Astrocyte (in vitro differentiated cells and primary cell): ENCODE data around the gene FAM78B. TPM values are rescaled to one million over a fixed set of nuclear protein-coding genes. Genes with fewer than 3 reads are reported as not detected.

Source experiments
- DNase-seq: peaks from one replicate; pipeline ENCODE4 v3.0.0-alpha.2; 2010; ENCODE audit warnings: low read depth
- FAIRE-seq: peaks from 2 replicates; lab custom pipeline; 2011; peaks lifted over from hg19 to GRCh38; lab: Jason Lieb, UNC
- H2AFZ ChIP-seq: 2 replicates; pipeline ENCODE4 v1.6.0; 2012; ENCODE audit warnings: low read depth, low read length, inconsistent platforms
- H3K27ac ChIP-seq: 2 replicates; pipeline ENCODE4 v1.5.1; 2011; ENCODE audit warnings: low read depth, low read length, inconsistent platforms
- H3K27me3 ChIP-seq: 2 replicates; pipeline ENCODE4 v1.6.0; 2011; ENCODE audit warnings: low read length, inconsistent platforms; ENCODE audit not compliant: insufficient read depth
- H3K36me3 ChIP-seq: 2 replicates; pipeline ENCODE4 v1.5.1; 2011; ENCODE audit warnings: low read length, inconsistent platforms; ENCODE audit not compliant: insufficient read depth
- H3K4me1 ChIP-seq: 2 replicates; pipeline ENCODE4 v1.5.1; 2011; ENCODE audit warnings: low read length, inconsistent platforms; ENCODE audit not compliant: insufficient read depth
- H3K4me2 ChIP-seq: 2 replicates; pipeline ENCODE4 v1.6.0; 2012; ENCODE audit warnings: low read length, inconsistent platforms
- H3K4me3 ChIP-seq: 2 replicates; pipeline ENCODE4 v1.5.1; 2011; ENCODE audit warnings: low read depth, mild to moderate bottlenecking, low read length, inconsistent platforms; ENCODE audit not compliant: insufficient read depth
- H3K79me2 ChIP-seq: 2 replicates; pipeline ENCODE4 v1.6.0; 2012; ENCODE audit warnings: mild to moderate bottlenecking, low read length, inconsistent platforms; ENCODE audit not compliant: insufficient read depth
- H3K9ac ChIP-seq: 2 replicates; pipeline ENCODE4 v1.6.0; 2012; ENCODE audit warnings: mild to moderate bottlenecking, low read length, inconsistent platforms
- H3K9me3 ChIP-seq: 2 replicates; pipeline ENCODE4 v1.5.1; 2012; ENCODE audit warnings: low read depth, mild to moderate bottlenecking, low read length, inconsistent platforms; ENCODE audit not compliant: insufficient read depth
- H4K20me1 ChIP-seq: 2 replicates; pipeline ENCODE4 v1.6.0; 2012; ENCODE audit warnings: low read length, inconsistent platforms; ENCODE audit not compliant: insufficient read depth
- H3K27ac Mint-ChIP-seq: one replicate; pipeline ENCODE4 v1.8.0; 2021; ENCODE audit warnings: mild to moderate bottlenecking, mixed read lengths; ENCODE audit not compliant: unreplicated experiment
- H3K27me3 Mint-ChIP-seq: one replicate; pipeline ENCODE4 v1.8.0; 2021; ENCODE audit warnings: low read depth, mixed read lengths; ENCODE audit not compliant: unreplicated experiment
- H3K36me3 Mint-ChIP-seq: one replicate; pipeline ENCODE4 v1.8.0; 2021; ENCODE audit warnings: low read depth, mixed read lengths; ENCODE audit not compliant: unreplicated experiment
- H3K4me1 Mint-ChIP-seq: one replicate; pipeline ENCODE4 v1.8.0; 2021; ENCODE audit warnings: low read depth, mixed read lengths; ENCODE audit not compliant: unreplicated experiment
- H3K4me3 Mint-ChIP-seq: one replicate; pipeline ENCODE4 v1.8.0; 2021; ENCODE audit warnings: mild to moderate bottlenecking, moderate library complexity, mixed read lengths; ENCODE audit not compliant: unreplicated experiment
- H3K9me3 Mint-ChIP-seq: one replicate; pipeline ENCODE4 v1.8.0; 2021; ENCODE audit warnings: mild to moderate bottlenecking, mixed read lengths; ENCODE audit not compliant: unreplicated experiment
- CTCF ChIP-seq: IDR thresholded peaks from 2 replicates; pipeline ENCODE4 v1.5.1; 2011; ENCODE audit warnings: low read depth, mild to moderate bottlenecking, inconsistent platforms, low read length, moderate library complexity; ENCODE audit not compliant: insufficient read depth
- EZH2 ChIP-seq: IDR thresholded peaks from 2 replicates; pipeline ENCODE4 v1.6.1; 2012; ENCODE audit warnings: mild to moderate bottlenecking, low read length, inconsistent platforms; ENCODE audit not compliant: insufficient read depth
- total RNA-seq: library from RNA; stranded (reverse); gene quantifications from 2 replicates; pipeline ENCODE4 v1.2.1, GENCODE V29; 2021

FAM78B gene
- total RNA-seq, 1 donor from 2014 or later: 0.20 TPM

- Histone ChIP-seq H4K20me1 (no peaks in the 10 kb centered on the region), H3K4me3 (no peak overlapping the region), H3K36me3 (no peaks in the 10 kb centered on the region), H3K27ac (no peak overlapping the region), H3K27me3 (peaks cover 2% of the 10 kb centered on the region), H2AFZ (no peak overlapping the region), H3K9me3 (no peaks in the 10 kb centered on the region), H3K4me2 (no peak overlapping the region), H3K79me2 (no peaks in the 10 kb centered on the region), H3K9ac (no peak overlapping the region), H3K4me1 (no peaks in the 10 kb centered on the region)
- FAIRE-seq: no peak
- H3K27ac Mint-ChIP-seq: no peak overlapping the region
- H3K4me1 Mint-ChIP-seq: peaks cover 5% of the 10 kb centered on the region
- no peak overlapping the region for H3K4me3 Mint-ChIP-seq
- peaks cover 19% of the 10 kb centered on the region for H3K27me3 Mint-ChIP-seq
- TF ChIP-seq CTCF (no peak), EZH2 (no peak)
- DNase-seq: no peak
- no peaks in the 10 kb centered on the region for H3K36me3 Mint-ChIP-seq
- H3K9me3 Mint-ChIP-seq: no peaks in the 10 kb centered on the region
These were observed 5.3 kb upstream of the FAM78B start for GRCh38 chr1:166172106-166172505.

- Mint-ChIP-seq H3K9me3 (no peaks in the 10 kb centered on the region), H3K4me3 (no peak overlapping the region), H3K4me1 (peaks cover 5% of the 10 kb centered on the region), H3K36me3 (no peaks in the 10 kb centered on the region), H3K27ac (no peak overlapping the region), H3K27me3 (peaks cover 21% of the 10 kb centered on the region)
- DNase-seq: no peak
- H3K79me2 ChIP-seq: no peaks in the 10 kb centered on the region
- FAIRE-seq: no peak
- no peaks in the 10 kb centered on the region for H3K36me3 ChIP-seq
- H4K20me1 ChIP-seq: no peaks in the 10 kb centered on the region
- TF ChIP-seq CTCF (no peak), EZH2 (no peak)
- H3K9me3 ChIP-seq: no peaks in the 10 kb centered on the region
- no peak overlapping the region for H3K4me2 ChIP-seq
- H3K4me3 ChIP-seq: no peak overlapping the region
- peaks cover 2% of the 10 kb centered on the region for H3K4me1 ChIP-seq
- no peak overlapping the region for H3K27ac ChIP-seq
- H3K9ac ChIP-seq: no peak overlapping the region
- no peak overlapping the region for H2AFZ ChIP-seq
- H3K27me3 ChIP-seq: peaks cover 6% of the 10 kb centered on the region
These were observed 3.9 kb upstream of the FAM78B start for GRCh38 chr1:166170726-166171125.

GRCh38 chr1:166170075-166170474 is 3.3 kb upstream of the FAM78B start:
- H3K36me3 Mint-ChIP-seq: no peaks in the 10 kb centered on the region
- Histone ChIP-seq H3K4me2 (no peak overlapping the region), H3K4me1 (peaks cover 3% of the 10 kb centered on the region), H3K27me3 (peaks cover 9% of the 10 kb centered on the region), H3K27ac (no peak overlapping the region), H3K4me3 (no peak overlapping the region), H4K20me1 (no peaks in the 10 kb centered on the region), H3K36me3 (no peaks in the 10 kb centered on the region), H2AFZ (no peak overlapping the region), H3K9ac (no peak overlapping the region), H3K9me3 (no peaks in the 10 kb centered on the region), H3K79me2 (no peaks in the 10 kb centered on the region)
- FAIRE-seq (no peak), DNase-seq (no peak)
- no peak overlapping the region for H3K27ac Mint-ChIP-seq
- H3K4me1 Mint-ChIP-seq: peaks cover 5% of the 10 kb centered on the region
- no peaks in the 10 kb centered on the region for H3K9me3 Mint-ChIP-seq
- TF ChIP-seq EZH2 (no peak), CTCF (no peak)
- no peak overlapping the region for H3K4me3 Mint-ChIP-seq
- peaks cover 19% of the 10 kb centered on the region for H3K27me3 Mint-ChIP-seq
